HG02870 (cell line): ENCODE measurements around the gene SERINC2.

ENCODE experiments used
- ATAC-seq: cut with Tn5 transposase; IDR thresholded peaks from one replicate; pipeline ENCODE4 v1.9.1; 2021; ENCODE audit warnings: mild to moderate bottlenecking, moderate library complexity; ENCODE audit not compliant: unreplicated experiment

The SERINC2 gene

DNA sequence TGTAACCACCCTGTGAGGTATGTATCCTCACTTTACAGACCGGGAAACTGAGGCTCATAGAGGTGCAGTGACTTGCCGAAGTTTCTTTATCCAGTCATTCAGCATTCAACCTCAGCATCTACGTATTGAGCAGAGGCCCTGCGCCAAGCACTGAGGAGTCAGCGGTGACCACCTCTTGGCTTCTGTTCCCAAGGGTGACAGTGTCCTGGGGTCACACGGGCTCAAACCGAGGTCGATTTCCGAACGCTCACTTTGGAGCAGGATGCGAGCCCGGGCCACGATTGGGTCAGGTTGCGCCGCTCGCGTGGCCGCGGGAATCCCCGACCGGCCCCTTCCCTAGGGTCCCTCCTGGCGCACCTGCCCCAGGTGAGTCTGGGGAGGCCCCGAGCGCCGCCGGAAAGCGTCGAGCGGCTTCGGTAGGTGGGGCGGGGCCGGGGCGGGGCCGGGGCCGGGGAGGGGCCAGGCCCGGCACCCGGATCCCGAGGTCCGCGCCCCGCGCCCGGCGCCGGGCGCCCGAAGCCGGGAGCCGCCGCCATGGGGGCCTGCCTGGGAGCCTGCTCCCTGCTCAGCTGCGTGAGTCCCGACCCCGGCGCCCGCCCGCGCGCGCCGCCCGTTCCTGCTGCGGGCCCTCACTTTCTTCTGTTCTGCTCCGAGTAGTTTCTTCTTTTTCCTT is at the start of gene SERINC2:
Gene SERINC2, plus strand, starts transcription at position 482 of the 673 bp plus-strand sequence. Its CDS starts 53 bp downstream, at position 535.
- no peak for ATAC-seq

DNA sequence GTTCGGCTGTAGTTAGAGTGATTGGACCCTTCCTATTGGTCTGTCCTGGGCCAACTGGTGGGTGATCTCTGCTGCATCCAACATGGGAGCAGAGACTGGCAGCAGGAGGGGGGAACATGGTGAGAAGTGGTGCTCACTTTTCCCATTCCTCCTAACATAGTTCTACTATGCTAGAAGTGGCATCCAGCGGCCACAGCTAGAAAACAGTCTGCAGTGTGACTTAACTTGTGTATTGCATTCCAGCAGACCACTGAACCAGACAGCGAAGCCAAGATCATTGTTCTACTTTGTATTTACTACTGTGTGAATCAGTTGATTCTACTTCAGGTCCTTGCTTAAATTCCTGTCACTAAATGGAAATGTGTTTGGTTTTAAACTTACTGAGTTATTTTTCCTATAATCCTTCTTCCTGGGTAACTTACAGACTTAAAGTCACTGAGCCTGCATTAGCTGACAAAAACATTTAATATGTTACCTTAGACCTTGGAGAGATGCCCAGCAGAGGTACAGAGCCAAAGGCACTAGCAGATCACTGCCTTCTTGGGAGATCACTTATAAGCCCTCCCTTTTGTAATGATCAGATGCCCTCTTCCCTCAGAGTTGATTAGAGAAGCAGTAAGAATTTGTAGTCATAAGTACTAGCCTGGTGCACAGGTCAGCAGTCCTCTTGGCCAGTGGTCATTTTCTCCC is 48.3 kb upstream of the SERINC2 start:
- ATAC-seq, result no peak

DNA sequence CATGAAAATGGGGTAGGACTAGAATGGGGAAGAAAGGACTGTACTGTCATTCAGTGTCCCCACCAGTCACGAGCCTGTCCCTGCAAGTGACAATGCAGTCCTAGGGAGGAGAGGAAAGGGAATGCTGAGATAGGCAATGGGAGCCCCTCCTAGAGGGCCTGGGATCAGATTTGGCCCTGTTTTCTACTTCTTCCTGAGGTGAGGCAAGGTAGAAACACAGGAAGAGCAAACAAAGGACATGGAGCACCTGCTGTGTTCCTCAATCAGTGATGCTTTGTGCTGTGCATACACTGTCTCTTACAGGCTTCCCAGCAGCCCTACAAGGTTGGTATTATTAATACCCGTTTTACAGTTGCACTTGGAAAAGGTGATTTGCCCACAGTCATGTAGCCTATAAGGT is 46.2 kb upstream of the SERINC2 start:
- no peak for ATAC-seq

DNA sequence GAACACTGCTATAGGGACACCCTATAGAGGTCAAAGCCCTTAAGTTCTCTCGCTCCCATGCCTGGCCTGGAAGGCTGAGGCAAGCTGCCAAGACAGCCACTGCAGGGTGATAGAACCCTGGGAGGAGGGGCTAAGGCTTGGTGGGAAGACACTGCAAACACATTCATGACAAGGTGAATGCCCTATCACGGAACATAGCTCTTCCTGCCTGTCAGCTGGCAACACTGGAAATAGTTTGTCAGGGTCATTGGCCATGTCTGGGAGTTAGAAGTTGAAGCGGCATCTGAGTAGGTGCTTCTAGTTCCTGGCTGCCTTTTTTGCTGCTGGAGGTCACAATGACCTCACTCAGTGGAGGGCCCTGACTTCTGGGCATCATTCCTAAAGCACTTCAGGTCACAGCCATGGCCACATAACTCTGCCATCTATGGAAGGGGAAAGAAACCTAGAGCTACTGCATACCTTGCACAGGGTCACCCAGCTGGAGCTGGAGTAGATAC is 44.4 kb upstream of the SERINC2 start:
- ATAC-seq, result no peak

DNA sequence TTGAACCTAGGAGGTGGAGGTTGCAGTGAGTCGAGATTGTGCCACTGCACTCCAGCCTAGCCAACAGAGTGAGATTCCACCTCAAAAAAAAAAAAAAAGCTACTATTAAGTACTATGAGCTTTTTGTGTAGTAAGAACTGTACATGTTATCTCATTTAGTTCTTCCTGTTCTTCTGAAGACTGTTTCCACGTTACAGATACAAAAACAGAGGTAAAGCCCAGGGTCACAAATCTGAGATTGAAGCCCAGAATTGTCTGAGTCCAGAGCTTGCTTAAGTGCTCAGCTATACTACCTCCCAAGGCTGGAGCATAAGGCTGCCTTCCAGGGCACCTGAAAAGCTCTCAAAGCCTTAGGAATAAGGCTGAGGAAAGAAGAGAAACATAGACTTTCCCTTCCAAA is 43.0 kb upstream of the SERINC2 start:
- ATAC-seq, result no peak

- no peak for ATAC-seq
These were observed 42.4 kb upstream of the SERINC2 start for GRCh38 chr1:31370565-31370964.

- ATAC-seq, result no peak
These were observed 41.7 kb upstream of the SERINC2 start for GRCh38 chr1:31371121-31371959.

GRCh38 chr1:31372051-31372450 is 41.0 kb upstream of the SERINC2 start:
- ATAC-seq, result no peak

- ATAC-seq, result no peak
These were observed 40.3 kb upstream of the SERINC2 start for GRCh38 chr1:31372751-31373055.

DNA sequence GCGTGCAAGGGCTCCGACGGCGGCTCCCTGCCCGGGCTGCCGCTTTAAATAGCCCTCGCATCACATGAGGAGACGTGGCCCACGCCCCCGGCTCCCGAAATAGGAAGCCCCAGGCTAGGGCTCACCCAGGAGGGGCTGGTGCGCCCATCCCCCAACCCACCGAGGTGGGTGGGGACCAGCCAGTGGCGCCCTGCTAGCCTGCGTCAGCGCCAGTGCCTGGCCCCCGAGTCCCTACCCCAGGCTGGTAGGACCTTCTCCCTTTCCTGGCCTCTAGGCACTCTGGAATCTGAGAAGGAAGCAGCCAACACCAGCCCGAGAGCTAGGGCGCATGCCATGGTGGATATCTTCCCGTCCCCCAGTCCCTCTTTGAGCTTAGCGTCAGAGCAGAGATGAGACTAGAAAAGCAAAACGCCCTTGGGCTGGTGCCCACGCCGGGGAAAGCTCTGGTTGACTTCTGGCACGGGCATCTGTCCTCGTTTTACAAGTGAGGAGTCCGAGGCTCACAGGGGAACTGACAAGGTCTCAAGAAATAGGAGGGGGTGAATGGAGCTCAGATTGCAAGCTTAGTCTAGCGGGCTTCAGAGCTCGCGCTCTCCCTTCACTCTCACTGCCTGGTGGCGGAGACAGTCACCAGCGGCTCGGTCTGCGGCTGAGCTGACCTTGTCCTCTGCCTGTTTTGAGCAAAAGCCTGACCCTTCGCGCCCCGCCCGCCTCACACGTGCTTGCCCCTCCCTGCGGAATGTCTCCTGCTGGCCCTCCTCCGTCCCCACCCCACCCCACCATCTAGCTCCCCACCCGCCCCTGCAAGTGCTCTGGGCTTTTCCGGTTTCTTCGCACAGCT is 39.7 kb upstream of the SERINC2 start, which contains the start of gene FABP3:
Gene FABP3, minus strand, starts transcription at position 21 of the 841 bp plus-strand sequence. CDS start 62 bp downstream, outside the sequence.
- no peak for ATAC-seq

GRCh38 chr1:31373897-31374486 is 39.0 kb upstream of the SERINC2 start:
- no peak for ATAC-seq

GRCh38 chr1:31374511-31375196 is 38.4 kb upstream of the SERINC2 start:
- no peak for ATAC-seq

GRCh38 chr1:31376375-31377134 is 36.5 kb upstream of the SERINC2 start:
- ATAC-seq, result no peak

GRCh38 chr1:31377364-31377863 is 35.6 kb upstream of the SERINC2 start:
- ATAC-seq, result no peak

GRCh38 chr1:31378001-31378400 is 35.0 kb upstream of the SERINC2 start:
- ATAC-seq, result no peak

DNA sequence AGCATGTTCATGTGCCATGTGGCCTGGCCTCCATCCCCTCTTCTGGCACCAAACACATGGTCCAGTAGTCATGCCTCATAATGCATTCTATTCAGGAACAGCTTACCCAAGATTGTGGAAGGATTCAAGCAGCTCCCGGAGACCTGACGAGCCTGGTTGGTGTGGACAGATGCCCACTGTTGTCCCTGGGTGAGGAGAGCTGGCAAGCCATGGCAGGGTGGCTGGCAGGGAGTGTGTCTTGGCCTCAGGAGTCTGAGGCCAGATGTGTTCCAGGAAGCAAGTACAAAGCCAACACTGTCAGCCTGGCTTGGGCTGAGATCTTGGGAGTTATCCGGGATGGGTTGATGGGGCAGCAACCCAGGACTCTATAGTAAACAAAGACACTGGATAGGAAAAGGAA is 32.8 kb upstream of the SERINC2 start:
- no peak for ATAC-seq

DNA sequence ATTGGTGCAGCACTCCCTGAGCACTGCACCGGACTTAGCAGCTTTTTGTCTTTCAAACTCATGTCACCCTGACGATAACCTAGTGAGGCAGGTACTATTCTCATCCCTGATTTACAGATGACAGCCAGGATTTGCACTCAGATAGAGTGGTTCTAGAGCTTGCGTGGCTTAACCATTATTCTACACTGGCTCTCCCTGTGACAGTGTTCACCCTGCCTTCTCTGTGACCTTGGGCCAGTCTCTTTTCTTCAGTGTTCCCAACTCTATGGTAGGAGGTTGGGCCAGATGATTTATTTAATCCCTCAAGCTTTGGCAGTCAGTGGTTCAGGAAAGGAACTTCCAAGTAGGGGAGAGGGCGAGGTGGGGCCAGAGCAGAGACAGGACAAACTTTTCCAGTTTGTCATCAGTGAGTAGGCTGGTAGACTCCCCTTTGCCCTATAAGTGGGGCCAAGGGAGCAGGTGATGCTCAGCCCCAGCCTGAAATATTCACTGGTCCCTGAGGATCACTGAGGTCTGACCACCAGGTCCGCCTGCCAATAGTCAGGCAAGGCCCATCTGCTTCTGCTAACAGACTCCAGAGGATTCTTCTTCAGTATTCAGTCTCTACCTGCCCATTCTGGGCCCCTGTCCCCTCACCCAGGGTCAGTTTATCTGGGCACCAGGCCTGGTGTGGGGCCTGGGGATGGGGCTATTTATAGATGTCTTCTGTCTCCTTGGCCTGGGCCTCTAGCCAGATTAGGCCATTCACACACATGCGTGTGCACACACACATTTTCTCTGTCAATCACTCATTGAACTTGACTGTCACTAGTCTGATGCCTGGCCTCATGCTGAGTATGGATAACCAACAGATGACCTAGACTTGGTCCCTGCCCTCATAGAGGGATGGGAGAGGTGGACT is 31.4 kb upstream of the SERINC2 start:
- ATAC-seq, result no peak
